GM06990 (cell line): ENCODE results near the gene SZRD1.
"Not testable (repeated sequence)": the region's sequence is repeated elsewhere in the genome, so short reads cannot be mapped to it uniquely, and the experiment has no call there.

ENCODE experiments used
- DNase-seq: peaks from one replicate; pipeline ENCODE4 v3.0.0-alpha.2; 2011; ENCODE audit not compliant: insufficient read length; ENCODE audit errors: extremely low read depth
- H3K27me3 ChIP-seq: replicated peaks from 2 replicates; pipeline ENCODE4 v1.6.0; 2011; ENCODE audit warnings: low read length; ENCODE audit not compliant: control insufficient read depth, insufficient read depth
- H3K36me3 ChIP-seq: 2 replicates; pipeline ENCODE4 v1.5.1; 2011; ENCODE audit warnings: low read length; ENCODE audit not compliant: control insufficient read depth, insufficient read depth
- H3K4me3 ChIP-seq: replicated peaks from 2 replicates; pipeline ENCODE4 v1.5.1; 2011; ENCODE audit warnings: low read depth, mild to moderate bottlenecking, control low read depth, low read length
- TF ChIP-seq, protein P1 (sequence below): IDR thresholded peaks from 2 replicates; pipeline ENCODE4 v1.5.1; 2011; ENCODE audit warnings: low read length, control low read depth, mild to moderate bottlenecking, inconsistent platforms; ENCODE audit not compliant: insufficient read depth, poor library complexity, severe bottlenecking

SZRD1 gene

DNA sequence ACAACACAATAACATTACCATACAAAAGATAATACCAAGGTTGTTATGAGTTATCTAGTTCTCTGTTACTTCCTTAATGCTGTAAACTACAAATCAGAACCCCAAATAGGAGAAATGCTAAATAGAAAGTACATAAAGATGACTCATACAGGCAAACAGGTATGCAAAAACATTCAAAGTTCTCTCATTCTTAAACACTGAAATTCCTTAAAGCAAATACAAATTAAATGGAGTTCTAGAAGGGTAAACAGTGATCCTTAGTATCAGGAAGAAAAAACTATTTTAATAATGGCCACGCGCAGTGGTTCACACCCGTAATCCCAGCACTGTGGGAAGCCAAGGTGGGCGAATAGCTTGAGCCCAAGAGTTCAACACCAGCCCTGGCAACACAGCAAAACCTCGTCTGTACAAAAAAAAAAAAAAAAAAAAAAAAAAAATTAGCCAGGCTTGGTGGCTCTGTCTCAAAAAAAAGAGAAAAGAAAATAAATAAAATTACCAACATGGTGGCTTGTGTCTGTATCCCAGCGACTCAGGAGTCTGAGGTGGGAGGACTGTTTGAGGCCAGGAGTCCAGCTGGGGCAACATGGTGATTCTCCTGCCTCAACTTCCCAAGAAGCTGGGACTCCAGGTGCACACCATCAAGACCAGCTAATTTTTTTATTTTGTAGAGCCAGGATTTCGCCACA is 32.2 kb upstream of the SZRD1 start:
- DNase-seq: no peak
- Histone ChIP-seq H3K36me3 (no peaks in the 10 kb centered on the region), H3K4me3 (no peak overlapping the region), H3K27me3 (no peaks in the 10 kb centered on the region)
- TF ChIP-seq, protein P1, sequence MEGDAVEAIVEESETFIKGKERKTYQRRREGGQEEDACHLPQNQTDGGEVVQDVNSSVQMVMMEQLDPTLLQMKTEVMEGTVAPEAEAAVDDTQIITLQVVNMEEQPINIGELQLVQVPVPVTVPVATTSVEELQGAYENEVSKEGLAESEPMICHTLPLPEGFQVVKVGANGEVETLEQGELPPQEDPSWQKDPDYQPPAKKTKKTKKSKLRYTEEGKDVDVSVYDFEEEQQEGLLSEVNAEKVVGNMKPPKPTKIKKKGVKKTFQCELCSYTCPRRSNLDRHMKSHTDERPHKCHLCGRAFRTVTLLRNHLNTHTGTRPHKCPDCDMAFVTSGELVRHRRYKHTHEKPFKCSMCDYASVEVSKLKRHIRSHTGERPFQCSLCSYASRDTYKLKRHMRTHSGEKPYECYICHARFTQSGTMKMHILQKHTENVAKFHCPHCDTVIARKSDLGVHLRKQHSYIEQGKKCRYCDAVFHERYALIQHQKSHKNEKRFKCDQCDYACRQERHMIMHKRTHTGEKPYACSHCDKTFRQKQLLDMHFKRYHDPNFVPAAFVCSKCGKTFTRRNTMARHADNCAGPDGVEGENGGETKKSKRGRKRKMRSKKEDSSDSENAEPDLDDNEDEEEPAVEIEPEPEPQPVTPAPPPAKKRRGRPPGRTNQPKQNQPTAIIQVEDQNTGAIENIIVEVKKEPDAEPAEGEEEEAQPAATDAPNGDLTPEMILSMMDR: no peak

DNA sequence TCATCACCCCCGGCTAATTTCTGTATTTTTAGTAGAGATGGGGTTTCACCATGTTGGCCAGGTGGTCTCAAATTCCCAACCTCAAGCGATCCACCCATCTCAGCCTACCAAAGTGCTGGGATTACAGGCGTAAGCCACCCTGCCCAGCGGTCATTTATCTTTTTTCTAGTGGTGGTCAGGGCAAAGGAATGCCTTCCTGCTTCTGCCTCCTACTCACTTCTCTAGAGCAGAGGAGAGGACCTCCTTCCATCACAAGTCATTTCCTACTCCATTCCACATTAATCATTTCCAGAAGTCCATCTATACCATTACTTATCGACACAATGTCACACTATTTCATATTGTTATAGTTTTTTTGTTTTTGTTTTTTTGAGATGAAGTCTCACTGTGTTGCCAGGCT is 28.1 kb upstream of the SZRD1 start:
- H3K27me3 ChIP-seq: no peaks in the 10 kb centered on the region
- no peak for DNase-seq
- TF ChIP-seq, protein P1: no peak
- H3K4me3 ChIP-seq: no peak overlapping the region
- H3K36me3 ChIP-seq: no peaks in the 10 kb centered on the region

DNA sequence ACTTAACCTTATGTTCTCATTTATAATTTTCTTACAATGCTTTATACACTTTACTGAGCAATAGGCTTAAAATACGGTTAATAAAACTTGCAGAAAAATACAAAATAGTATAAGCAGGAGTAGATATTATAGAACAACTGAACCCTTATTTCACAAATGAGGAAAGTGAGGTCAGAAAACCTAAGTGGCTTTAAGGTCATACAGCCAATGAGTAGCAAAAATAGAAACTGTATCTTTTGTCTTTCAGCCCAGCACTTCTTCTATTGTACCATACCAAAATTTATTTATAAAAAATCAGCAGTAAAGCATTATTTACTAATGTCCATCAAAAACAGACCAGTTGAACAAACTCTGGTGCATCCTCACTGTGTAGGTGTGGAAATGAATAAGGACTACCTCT is 26.4 kb upstream of the SZRD1 start:
- Histone ChIP-seq H3K36me3 (no peaks in the 10 kb centered on the region), H3K4me3 (no peak overlapping the region), H3K27me3 (no peaks in the 10 kb centered on the region)
- DNase-seq: no peak
- TF ChIP-seq, protein P1: no peak

DNA sequence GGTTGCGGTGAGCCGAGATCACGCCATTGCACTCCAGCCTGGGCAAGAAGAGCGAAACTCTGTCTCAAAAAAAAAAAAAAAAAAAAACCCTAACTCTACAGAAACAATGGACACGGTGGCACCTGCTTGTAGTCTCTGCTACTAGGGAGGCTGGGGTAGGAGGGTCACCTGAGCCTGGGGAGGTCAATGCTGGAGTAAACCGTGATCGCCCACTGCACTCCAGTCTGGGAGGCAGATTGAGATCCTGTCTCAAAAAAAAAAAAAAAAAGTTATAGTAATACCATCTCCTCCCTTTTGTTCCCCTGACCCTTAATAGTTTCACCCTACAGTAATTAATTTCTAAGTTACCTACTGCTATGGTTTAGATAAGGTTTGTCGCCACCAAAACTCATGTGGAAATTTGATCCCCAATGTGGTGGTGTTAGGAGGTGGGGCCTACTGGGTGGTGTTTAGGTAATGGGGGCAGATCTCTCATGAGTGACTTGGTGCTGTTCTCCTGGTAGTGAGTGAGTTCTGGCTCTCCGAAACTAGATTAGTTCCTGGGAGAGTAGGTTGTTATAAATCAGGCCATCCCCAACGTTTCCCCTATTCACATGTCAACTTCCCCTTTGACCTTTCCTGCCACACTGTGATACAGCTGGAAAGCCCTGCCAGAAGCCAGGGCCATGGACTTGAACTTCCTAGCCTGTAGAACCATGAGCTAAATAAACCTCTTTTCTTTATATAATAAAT is 24.5 kb upstream of the SZRD1 start:
- no peaks in the 10 kb centered on the region for H3K27me3 ChIP-seq
- no peaks in the 10 kb centered on the region for H3K36me3 ChIP-seq
- DNase-seq: no peak
- TF ChIP-seq, protein P1: no peak
- H3K4me3 ChIP-seq: no peak overlapping the region

DNA sequence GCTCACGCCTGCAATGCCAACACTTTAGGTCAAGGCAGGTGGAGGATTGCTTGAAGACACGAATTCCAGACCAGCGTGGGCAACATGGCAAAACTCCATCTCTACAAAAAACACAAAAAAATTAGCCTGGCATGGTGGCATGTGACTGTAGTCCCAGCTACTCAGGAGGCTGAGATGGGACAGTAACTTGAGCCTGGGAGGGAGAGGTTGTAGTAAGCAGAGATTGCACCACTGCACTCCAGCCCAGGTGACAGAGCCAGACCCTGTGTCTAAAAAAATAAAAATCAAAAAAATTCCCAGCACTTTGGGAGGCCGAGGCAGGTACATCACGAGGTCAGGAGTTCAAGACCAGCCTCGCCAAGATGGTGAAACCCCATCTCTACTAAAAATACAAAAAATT is 23.8 kb upstream of the SZRD1 start:
- not testable (repeated sequence) for H3K4me3 ChIP-seq, H3K36me3 ChIP-seq, DNase-seq, H3K27me3 ChIP-seq

DNA sequence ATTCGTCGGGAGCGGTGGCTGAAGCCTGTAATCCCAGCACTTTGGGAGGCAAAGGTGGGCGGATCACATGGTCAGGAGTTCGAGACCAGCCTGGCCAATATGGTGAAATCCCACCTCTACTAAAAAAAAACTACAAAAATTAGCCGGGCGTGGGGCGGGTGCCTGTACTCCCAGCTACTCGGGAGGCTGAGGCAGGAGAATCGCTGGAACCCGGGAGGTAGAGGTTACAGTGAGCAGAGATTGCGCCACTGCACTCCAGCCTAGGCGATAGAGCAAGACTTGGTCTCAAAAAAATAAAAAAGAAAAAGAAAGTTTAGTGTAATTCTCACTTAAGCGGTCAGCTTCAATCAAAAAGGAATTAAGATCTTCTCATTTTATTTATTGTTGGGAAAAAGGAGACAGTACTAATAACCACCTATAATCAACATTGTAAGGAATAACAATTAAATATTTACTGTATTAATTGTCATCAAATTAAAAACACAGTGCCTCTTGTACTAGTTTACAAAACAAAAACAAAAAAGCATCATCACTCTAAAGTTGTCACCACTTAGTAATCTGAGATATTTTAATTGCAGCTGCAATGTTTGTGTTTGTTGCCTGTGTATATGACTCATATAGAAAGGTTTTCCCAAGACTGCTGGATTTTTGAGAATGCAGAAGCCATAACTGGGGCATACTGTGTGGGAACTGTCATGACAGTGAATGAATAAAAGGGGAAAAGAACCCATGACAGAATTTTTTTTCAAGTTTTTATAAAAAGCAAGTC is 18.4 kb upstream of the SZRD1 start:
- DNase-seq: no peak
- TF ChIP-seq, protein P1: no peak
- Histone ChIP-seq H3K4me3 (no peak overlapping the region), H3K36me3 (no peaks in the 10 kb centered on the region), H3K27me3 (no peaks in the 10 kb centered on the region)
